Right lobe of liver (tissue), 4 donors: ENCODE measurements around the gene REPS1.

Source experiments
- POLR2A ChIP-seq: fragments of 450-650 bp; IDR thresholded peaks from one replicate; pipeline ENCODE4 v1.6.1; 2017; ENCODE audit warnings: antibody characterized with exemption, mild to moderate bottlenecking
- TF ChIP-seq, protein P1 (sequence below), 4 donors: fragments of 200-600 bp in 3 of 4; fragments of 450-650 bp in 1 of 4; IDR thresholded peaks; one replicate each; pipeline versions ENCODE4 v1.5.1 to v1.8.0; 2016 to 2022; ENCODE audit warnings: antibody characterized with exemption in 4 of 4, mild to moderate bottlenecking in 2 of 4
- donor health status: DM: no; HTN: no; CAD: no.
- donor health status: DM: no; HTN: no; CAD: no.
- donor health status: DM: no; HTN: yes; CAD: no.

DNA sequence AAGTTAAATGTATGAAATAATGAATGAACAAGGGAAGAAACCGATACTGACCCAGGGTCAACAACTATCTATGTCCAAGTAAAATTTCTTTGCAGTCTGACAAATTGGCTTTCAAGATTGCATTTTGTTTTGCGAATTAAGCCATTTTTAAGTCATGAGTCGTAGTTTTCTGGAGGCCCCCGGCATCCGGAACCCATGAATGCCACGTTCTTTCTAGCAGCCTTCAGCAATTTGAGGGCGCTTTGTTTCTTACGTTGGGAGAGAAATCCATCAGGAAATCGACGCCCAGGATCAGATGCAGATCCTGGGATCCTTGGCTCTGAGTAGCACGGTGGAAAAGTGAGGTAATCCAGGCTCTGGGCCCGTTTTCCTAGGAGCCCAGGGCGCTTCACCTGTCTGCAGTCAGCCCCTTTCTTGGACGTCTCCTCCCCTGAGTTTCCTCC is 40.2 kb upstream of the REPS1 start:
- TF ChIP-seq POLR2A = no peak
- TF ChIP-seq, protein P1, sequence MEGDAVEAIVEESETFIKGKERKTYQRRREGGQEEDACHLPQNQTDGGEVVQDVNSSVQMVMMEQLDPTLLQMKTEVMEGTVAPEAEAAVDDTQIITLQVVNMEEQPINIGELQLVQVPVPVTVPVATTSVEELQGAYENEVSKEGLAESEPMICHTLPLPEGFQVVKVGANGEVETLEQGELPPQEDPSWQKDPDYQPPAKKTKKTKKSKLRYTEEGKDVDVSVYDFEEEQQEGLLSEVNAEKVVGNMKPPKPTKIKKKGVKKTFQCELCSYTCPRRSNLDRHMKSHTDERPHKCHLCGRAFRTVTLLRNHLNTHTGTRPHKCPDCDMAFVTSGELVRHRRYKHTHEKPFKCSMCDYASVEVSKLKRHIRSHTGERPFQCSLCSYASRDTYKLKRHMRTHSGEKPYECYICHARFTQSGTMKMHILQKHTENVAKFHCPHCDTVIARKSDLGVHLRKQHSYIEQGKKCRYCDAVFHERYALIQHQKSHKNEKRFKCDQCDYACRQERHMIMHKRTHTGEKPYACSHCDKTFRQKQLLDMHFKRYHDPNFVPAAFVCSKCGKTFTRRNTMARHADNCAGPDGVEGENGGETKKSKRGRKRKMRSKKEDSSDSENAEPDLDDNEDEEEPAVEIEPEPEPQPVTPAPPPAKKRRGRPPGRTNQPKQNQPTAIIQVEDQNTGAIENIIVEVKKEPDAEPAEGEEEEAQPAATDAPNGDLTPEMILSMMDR (IDR thresholded peaks at IDR 0.05) = no peak
